Heart left ventricle (tissue), 16 donors: Measurements from ENCODE around the gene LGR5. TPM values are rescaled to one million over a fixed set of nuclear protein-coding genes. Genes with fewer than 3 reads are reported as not detected.

Experiments used
- ATAC-seq, 4 donors: fragments of 200-7000 bp; cut with Tn5 transposase; one replicate each; pipeline ENCODE4 v1.9.1; 2020 to 2022; ENCODE audit warnings: moderate library complexity in 4 of 4, mild to moderate bottlenecking in 3 of 4, moderate number of reproducible peaks in 1 of 4
- DNase-seq, 5 donors: peaks; one replicate each; pipeline ENCODE4 v3.0.0-alpha.2; 2020
- H3K27ac ChIP-seq, 12 donors: fragments of 200-600 bp; sonication (generic) in 4 of 12; one replicate each; pipeline versions ENCODE4 v1.5.0 to v1.8.0; 2016 to 2022; ENCODE audit warnings: mild to moderate bottlenecking in 2 of 12
- H3K27me3 ChIP-seq, 9 donors: fragments of 200-600 bp; sonication (generic) in 2 of 9; one replicate each; pipeline versions ENCODE4 v1.5.1 to v1.8.0; 2016 to 2022; ENCODE audit warnings: mild to moderate bottlenecking in 3 of 9
- H3K36me3 ChIP-seq, 9 donors: fragments of 200-600 bp; sonication (generic) in 2 of 9; one replicate each; pipeline versions ENCODE4 v1.5.0 to v1.8.0; 2018 to 2022; ENCODE audit warnings: mild to moderate bottlenecking in 2 of 9
- H3K4me1 ChIP-seq, 12 donors: fragments of 200-600 bp; sonication (generic) in 4 of 12; one replicate each; pipeline versions ENCODE4 v1.5.0 to v1.8.0; 2016 to 2022; ENCODE audit warnings: mild to moderate bottlenecking in 3 of 12
- H3K4me3 ChIP-seq, 12 donors: fragments of 200-600 bp; sonication (generic) in 4 of 12; one replicate each; pipeline versions ENCODE4 v1.5.0 to v1.8.0; 2017 to 2022; ENCODE audit warnings: mild to moderate bottlenecking in 9 of 12, moderate library complexity in 4 of 12
- H3K9me3 ChIP-seq, 12 donors: fragments of 200-600 bp; sonication (generic) in 4 of 12; one replicate each; pipeline versions ENCODE4 v1.5.0 to v1.8.0; 2016 to 2022; ENCODE audit warnings: mild to moderate bottlenecking in 1 of 12
- CTCF ChIP-seq, 12 donors: fragments of 200-600 bp; sonication (generic) in 4 of 12; IDR thresholded peaks; one replicate each; pipeline versions ENCODE4 v1.5.0 to v1.8.0; 2018 to 2022; ENCODE audit warnings: antibody characterized with exemption in 12 of 12, mild to moderate bottlenecking in 5 of 12
- POLR2A ChIP-seq, 2 donors: fragments of 450-650 bp; IDR thresholded peaks; one replicate each; pipeline ENCODE4 v1.6.1; 2017; ENCODE audit warnings: antibody characterized with exemption in 2 of 2, mild to moderate bottlenecking in 2 of 2, moderate library complexity in 2 of 2
- WGBS, 4 donors: extraction: QIAGEN DNeasy Blood & Tissue Kit in 2 of 4; methylation state at CpG; one replicate each; pipeline versions ENCODE4 v1.1.5 to v1.1.7; 2013 to 2018; 5-methylcytosine and 5-hydroxymethylcytosine counted together
- intact Hi-C, 10 donors: fragments of 100-400 bp; cut with DNase I; formaldehyde crosslinking; loops; one replicate each; pipeline versions ENCODE4 v1.11.1 to v1.14.2; 2022
- polyA plus RNA-seq, 2 donors: library from polyadenylated mRNA; stranded (reverse); fragments of 200-250 nt; gene quantifications; one replicate each; pipeline ENCODE4 v1.2.3, GENCODE V29; 2013
- total RNA-seq, 9 donors: library from RNA; depleted of rRNA in 2 of 9; stranded (reverse); fragments of >200 nt in 2 of 9; fragmentation: NEBNext Ultra II Directional in 3 of 9; extraction: Animal tissue kit (Norgen Biotek cat#: 25700) in 3 of 9; gene quantifications; one replicate each; pipeline versions ENCODE4 v1.1.0 to v1.2.4, GENCODE V29; 2016 to 2023
- donor health status: ischemic (EF 13 %, LVEDD 7.1; RV severe dilation, severe dysfunction).
- donor health status: healthy with polysubstance abuse.
- donor health status: DM: no; HTN: yes; CAD: no.
- donor health status: DM: no; HTN: no; CAD: no.
- donor health status: ischemic (EF 25% LVEDD 6.9; RV normal size, moderate dysfunction).
- donor health status: ischemic (EF 25% LVEDD 5.7; RV mildly dilated, moderate dysfunction).
- donor health status: healthy.
- donor health status: DM: yes; HTN: yes; CAD: no.
- donor health status: ischemic (EF 35%, LVEDD 5.7; RV mildly dilated, moderate dysfunction).
- donor health status: nonischemic (EF 11% LVEDD 7.7; RV severe dilation, severe dysfunction).
- donor health status: DM: yes; HTN: yes; CAD: no.
- donor health status: PGD.
- donor health status: ischemic (EF 29% LVEDD 5.4; RV normal size, mild dysfunction).
- donor health status: nonischemic (EF 23%, LVEDD 6.1; RV moderate dilation, normal function).

LGR5 gene
- total and polyA plus RNA-seq, 11 donors = 0.03 to 0.20 (median 0.13) TPM; not detected in 7

- DNase-seq (no peak), ATAC-seq (no peak)
- TF ChIP-seq CTCF (IDR thresholded peaks at IDR 0.05) (no peak), POLR2A (IDR thresholded peaks at IDR 0.05) (no peak)
- H3K27me3 ChIP-seq = no peaks in the 10 kb centered on the region
- H3K36me3 ChIP-seq = no peaks in the 10 kb centered on the region
- H3K4me1 ChIP-seq = no peaks in the 10 kb centered on the region
- WGBS, 4 donors = 91 to 95% (median 92%) methylated on average over 1 of the region's 1 CpG
- H3K9me3 ChIP-seq = peaks cover 0 to 33% (median 2%) of the 10 kb centered on the region in 12 donors
- intact Hi-C loops = no loop called here
- H3K27ac ChIP-seq = no peak overlapping the region
- no peak overlapping the region for H3K4me3 ChIP-seq
These were observed 31.9 kb upstream of the LGR5 start for GRCh38 chr12:71407732-71408131.

GRCh38 chr12:71410844-71411243 lies 28.8 kb upstream of the LGR5 start:
- intact Hi-C loops = loop anchor here in 4 of 10 donors (5.0 to 10.0 kb wide), 4 partner anchors 144 to 226 kb away; no protein-coding TSS in a partner anchor
- Histone ChIP-seq H3K27me3 (peaks cover 0 to 3% (median 0%) of the 10 kb centered on the region in 9 donors), H3K4me1 (no peaks in the 10 kb centered on the region), H3K36me3 (no peaks in the 10 kb centered on the region), H3K27ac (no peak overlapping the region), H3K9me3 (peaks cover 0 to 33% (median 5%) of the 10 kb centered on the region in 12 donors), H3K4me3 (no peak overlapping the region)
- DNase-seq = no peak
- no peak for ATAC-seq
- no peak for TF ChIP-seq POLR2A (IDR thresholded peaks at IDR 0.05)
- no peak for TF ChIP-seq CTCF (IDR thresholded peaks at IDR 0.05)

- Histone ChIP-seq H3K27me3 (peaks cover 0 to 3% (median 0%) of the 10 kb centered on the region in 9 donors), H3K27ac (no peak overlapping the region), H3K9me3 (peaks cover 0 to 33% (median 5%) of the 10 kb centered on the region in 12 donors), H3K4me3 (no peak overlapping the region), H3K4me1 (no peaks in the 10 kb centered on the region), H3K36me3 (no peaks in the 10 kb centered on the region)
- TF ChIP-seq CTCF (IDR thresholded peaks at IDR 0.05) (no peak), POLR2A (IDR thresholded peaks at IDR 0.05) (no peak)
- WGBS, 4 donors = 52 to 100% (median 99%) methylated on average over 1 of the region's 1 CpG
- DNase-seq (no peak), ATAC-seq (no peak)
- intact Hi-C loops = loop anchor here in 4 of 10 donors (5.0 to 10.0 kb wide), 4 partner anchors 143 to 226 kb away; no protein-coding TSS in a partner anchor
These were observed 28.0 kb upstream of the LGR5 start for GRCh38 chr12:71411635-71412034.

- intact Hi-C loops = loop anchor here (2.0 to 10.0 kb wide), 8 partner anchors 137 to 332 kb away; no protein-coding TSS in a partner anchor
- no peak for TF ChIP-seq POLR2A (IDR thresholded peaks at IDR 0.05)
- TF ChIP-seq CTCF (IDR thresholded peaks at IDR 0.05) = peak; percentile 51 to 79 (median 72)
- H3K27ac ChIP-seq = no peak overlapping the region
- H3K27me3 ChIP-seq = peaks cover 0 to 3% (median 0%) of the 10 kb centered on the region in 9 donors
- H3K4me1 ChIP-seq = no peaks in the 10 kb centered on the region
- no peak overlapping the region for H3K4me3 ChIP-seq
- DNase-seq (no peak), ATAC-seq (peak in 3 of 4 donors; percentile 44 to 71 (median 55))
- peaks cover 0 to 24% (median 3%) of the 10 kb centered on the region in 12 donors for H3K9me3 ChIP-seq
- no peaks in the 10 kb centered on the region for H3K36me3 ChIP-seq
- WGBS, 4 donors = 22 to 24% (median 23%) methylated on average over 7 of the region's 7 CpGs
These were observed 24.0 kb upstream of the LGR5 start for GRCh38 chr12:71415336-71416231.
